Activated CD4-positive, alpha-beta T cell treated with anti-CD3 and anti-CD28 coated beads, Interleukin-2, amount 50 U/mL, for 4 hours (primary cell): ENCODE results near the gene FRMD4A.
"Not testable (repeated sequence)": the region's sequence is repeated elsewhere in the genome, so short reads cannot be mapped to it uniquely, and the experiment has no call there.

Experiments
- DNase-seq, 2 experiments: peaks; one replicate each; pipeline ENCODE4 v3.0.0-alpha.2; 2020

Gene FRMD4A

DNA sequence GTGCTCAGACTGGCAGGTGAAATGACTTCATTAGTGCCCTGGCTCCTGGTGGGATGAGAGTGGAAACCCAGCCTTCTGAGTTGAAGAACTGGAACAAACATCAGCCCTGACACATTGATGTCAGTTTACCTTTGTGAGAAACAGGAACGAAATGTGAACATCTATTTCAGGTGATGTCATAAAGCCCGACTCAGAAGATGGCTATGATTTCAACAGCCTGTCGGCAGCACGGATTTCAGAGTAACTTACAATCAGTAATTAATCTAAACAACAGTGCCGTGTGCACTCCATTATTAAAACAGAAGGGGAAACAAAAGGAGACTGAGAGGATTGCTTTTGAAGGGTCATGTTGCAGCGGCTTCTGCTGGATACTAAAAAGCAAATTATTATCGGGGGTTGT, 243.2 kb downstream of the FRMD4A start:
- DNase-seq = no peak

GRCh38 chr10:14086596-14086995, 244.1 kb downstream of the FRMD4A start:
- DNase-seq = no peak

DNA sequence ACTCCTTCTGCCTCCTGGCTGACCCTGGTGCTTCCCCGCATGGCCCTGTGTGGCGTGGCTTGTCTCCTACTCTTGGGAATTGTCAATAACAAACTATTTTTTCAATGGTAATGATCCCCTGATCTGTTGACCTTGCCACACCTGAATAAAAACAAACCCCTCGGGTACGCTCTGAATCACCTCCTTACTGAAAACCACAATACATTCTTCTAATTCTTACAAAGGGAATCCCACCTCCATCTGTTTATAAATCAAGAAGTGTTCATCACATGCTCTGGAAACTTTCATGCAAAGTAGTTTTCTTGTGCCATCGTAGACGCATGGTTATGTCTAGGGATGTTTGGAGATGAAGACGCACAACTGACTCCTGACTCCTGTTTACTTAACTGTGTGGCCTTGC, 245.8 kb downstream of the FRMD4A start:
- no peak for DNase-seq

- no peak for DNase-seq
These were observed 249.9 kb downstream of the FRMD4A start for GRCh38 chr10:14080795-14081194.

GRCh38 chr10:14077430-14077829, 253.3 kb downstream of the FRMD4A start:
- no peak for DNase-seq

DNA sequence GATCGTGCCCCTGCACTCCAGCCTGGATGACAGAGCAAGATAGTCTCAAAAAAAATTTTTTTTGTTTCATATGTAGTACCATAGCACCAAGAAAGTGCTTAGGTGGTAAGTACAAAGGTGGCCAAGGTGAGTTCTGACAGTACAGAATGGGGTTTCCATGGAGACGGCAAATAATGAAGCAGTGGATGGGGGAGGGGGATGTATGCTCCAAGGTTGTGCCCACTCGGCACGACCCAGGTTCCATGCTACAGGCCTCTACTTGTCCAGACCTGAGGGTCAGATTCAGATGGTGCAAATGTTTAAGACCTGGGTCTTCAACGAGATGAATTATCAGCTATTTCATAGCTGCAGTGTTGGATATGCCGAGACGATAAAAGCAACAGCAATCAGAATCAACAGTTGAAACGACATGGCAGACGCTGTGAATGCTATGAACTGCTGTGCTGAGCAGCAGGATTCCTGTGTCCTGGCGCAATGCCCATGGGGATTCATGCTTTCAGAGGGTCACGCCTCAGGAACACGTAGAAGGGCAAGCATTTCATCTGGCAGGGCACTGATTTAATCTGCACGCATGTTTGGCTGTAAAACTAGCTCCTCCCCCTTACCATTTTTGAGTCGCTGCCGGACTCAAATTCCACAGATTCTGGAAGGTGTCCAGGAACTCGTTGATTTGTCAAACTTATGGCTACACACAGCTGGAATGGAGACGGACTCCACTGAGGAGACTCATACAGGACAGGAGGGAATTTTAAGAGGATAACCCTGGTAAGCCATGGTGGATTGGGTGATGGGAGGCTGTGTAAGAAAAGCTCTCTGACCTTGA, 256.5 kb downstream of the FRMD4A start:
- no peak for DNase-seq

DNA sequence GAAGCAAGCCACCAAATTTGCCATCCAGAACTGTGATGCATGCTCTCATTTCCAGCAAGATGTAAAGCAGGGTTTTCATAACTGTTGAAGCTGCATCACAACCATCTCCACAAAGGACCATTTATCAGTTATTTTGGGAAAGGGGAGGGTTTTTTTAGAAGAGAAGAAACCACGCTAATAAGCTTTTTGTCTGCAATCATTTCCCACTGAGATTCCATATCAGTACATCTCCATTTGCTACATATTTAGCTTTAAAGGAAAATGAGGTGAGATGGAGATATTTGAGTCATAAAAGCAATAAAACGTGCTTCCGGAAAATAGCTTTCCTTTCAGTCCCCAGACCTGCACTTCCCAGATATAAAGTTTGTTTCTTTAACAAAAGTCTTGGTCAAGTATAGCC, 258.2 kb downstream of the FRMD4A start:
- DNase-seq = no peak

DNA sequence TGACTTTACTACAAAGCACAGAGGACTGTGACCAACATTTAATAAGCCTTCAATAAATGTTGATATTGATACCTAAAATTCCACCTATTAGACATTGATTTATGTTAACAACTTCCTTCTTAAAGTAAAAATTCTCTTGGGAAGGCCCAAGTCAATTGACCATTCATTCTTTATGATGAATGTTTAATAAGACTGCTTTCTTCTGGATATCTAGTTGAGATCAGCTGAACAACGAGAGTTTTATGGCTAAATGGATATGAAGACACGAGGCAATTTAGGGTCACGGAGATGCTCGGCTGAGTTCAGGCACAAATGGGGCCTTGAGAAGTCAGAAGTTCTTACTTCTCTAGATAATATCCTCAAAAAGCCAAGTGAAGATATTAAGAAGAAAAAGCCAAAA, 258.8 kb downstream of the FRMD4A start:
- no peak for DNase-seq

GRCh38 chr10:14068601-14069250, 262.0 kb downstream of the FRMD4A start:
- DNase-seq = no peak

GRCh38 chr10:14067638-14068037, 263.1 kb downstream of the FRMD4A start:
- DNase-seq = not testable (repeated sequence)

GRCh38 chr10:14066106-14066505, 264.6 kb downstream of the FRMD4A start:
- DNase-seq = no peak

DNA sequence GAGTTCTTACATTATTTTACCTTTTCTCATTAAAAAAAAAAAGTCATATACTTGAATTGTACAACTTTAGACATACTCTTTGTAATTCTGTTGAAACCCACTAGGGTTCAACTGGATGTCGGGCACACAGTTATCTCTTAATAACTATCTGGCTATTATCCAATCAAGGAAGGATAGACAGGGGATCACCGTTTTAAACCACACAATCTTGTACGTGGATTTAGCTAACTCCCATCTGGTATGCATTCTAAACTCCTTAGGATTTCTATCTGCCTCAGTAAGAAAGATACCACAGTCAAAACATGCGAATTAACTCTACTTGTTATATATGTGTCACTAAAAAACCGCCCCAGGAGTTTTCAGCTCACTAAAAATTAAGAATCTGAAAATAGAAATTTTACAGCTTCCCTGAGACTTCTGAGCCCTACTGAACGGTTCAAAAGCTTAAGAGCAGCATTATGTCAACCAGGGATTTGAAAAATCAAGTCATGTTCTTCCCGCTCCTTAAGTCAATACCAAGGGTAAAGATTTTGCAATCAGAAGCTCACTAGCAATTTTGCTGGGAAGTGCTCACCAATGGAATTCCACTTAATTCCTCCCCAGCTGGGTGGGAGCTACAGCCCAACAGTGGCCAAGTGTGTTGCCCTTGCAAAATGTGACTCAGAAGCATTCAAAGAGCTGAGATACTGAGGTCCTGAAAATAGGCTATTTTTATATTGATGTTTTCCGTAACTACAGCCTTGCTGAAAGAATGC, 267.0 kb downstream of the FRMD4A start:
- no peak for DNase-seq

DNA sequence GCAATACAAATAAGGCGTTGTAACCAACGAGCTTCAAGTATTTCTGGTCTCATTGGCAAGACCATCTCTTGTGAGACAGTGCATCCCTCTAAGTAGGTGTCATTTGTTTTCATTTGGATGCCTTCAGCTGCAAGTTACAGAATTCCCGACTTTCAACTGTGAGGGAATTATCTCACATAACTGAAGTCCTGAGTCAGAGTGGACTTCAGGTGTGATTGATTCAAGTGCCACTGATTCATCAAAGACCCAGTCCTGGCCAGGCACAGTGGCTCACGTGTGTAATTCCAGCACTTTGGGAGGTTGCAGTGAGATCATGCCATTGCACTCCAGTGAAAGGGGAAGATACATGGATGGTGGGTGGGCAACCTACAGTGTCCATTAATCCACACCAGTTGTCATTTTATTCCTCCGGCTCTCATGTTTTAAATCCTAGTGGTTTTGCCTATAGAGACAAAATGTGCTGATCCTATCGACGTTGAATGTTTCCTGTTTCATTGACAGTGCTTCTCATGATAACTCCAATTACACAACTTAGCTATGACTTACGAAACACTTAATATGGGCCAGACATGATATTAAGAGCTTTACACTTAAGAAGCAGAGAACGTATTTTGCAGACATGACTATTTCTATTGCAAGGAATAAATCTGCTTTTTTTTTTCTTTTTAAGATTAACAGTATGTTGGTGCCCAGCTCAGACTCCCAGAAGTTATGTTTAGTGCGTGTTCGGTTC, 268.0 kb downstream of the FRMD4A start:
- no peak for DNase-seq

GRCh38 chr10:14060320-14061070, 270.2 kb downstream of the FRMD4A start:
- DNase-seq = no peak

DNA sequence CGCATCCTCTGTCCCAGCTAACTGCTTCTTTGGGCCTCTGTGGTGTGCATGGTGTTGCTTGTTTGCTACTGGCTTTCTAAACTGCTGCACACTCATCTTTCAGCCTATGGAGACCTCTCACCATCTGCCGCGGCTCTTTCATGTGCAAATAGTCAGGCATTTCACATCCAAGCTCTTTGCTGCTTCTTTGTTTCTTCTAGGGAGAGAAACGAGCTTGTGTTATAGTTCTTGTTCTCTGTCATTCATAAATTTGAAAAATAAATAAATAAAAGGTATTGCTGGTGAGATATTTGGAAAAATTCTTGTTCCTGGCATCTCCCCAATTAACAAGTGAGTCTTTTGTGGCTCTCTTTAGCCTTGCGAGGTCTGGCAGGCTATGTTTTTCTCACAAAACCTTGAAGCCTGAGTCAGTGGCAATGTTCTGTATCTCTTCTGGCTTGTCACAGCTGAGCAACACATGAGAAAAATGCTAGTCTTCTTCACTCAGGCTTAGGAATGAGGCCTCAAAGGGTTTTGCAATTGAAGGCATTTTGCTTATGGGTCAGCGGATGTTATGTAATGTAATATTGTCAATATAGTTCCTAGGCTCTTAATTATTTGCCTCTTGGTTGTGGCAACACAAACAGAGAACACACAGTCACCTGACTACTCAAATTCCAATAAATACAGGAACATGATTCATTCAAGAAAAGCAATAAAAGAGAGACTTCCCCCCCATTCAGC, 274.0 kb downstream of the FRMD4A start:
- DNase-seq = no peak

DNA sequence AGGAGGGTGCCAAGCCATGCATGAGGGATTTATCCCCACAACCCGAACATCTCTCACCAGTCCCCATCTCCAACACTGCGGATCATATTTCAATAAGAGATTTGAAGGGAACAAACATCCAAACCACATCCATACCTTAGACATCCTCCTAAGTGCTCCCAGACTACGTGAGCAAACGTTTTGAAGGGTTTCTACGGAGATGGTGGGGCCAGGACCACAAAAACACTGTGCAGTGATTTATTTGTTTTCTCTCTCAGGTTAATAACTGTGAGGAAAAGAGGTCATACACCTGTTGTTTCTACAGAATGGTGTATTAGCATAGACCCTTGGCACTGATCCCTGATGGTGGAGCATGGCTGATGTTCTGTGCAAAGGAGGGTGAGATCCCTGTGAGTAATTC, 277.8 kb downstream of the FRMD4A start:
- no peak for DNase-seq

DNA sequence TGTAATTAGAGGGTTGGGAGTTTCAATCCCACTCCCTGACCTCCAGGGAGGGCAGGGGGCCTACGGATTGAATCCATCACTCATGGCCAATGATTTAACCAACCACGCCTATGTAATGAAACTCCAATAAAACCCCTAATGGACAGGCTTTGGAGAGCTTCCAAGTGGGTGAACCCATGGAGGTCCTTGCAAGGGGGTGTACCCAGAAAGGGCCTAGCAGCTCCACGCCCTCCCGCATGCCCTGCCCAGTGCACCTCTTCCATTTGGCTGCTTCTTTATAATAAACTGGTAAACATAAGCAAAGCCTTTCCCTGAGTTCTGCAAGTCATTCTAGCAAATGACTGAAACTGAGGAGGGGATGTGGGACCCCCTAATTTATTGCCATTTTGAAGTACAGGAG, 280.1 kb downstream of the FRMD4A start:
- DNase-seq = no peak

GRCh38 chr10:14048930-14049613, 281.7 kb downstream of the FRMD4A start:
- no peak for DNase-seq

DNA sequence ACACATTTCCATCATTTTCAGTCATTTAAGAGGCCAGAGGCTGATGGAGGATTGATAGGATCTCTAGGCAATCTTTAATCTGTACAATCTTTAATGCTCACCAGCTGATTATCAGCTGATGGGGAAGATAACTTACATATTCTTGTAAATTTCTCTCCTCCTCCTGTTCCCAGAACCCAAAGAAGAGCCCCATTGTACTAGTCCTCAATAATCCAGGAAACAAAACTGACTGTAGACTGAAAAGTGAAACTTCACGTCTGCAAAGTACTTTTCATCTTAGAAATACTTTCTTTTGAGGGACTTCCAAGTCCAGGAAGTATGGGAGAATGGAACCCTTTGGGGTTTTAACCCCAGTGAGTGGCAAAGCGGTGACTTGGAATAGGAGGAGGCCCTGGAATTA, 283.3 kb downstream of the FRMD4A start:
- DNase-seq = no peak

DNA sequence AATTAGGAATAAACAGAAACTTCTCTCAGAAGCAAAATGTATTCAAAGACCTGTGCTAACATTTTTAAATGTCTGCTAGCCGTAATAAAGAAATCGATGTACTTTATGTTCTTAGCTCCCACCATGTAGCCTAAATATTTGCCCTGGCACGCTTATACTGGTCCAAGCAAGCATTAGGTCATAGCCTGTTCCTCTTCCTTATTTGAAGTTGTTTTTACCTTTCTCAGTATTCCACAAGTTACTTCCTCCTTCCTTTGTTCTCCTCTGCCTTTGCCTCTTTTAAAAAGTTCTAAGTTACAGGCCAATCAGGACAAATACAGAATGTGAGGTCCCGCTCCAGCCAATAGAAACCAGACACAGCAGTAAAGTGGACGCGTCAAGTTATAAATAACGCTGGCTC, 288.7 kb downstream of the FRMD4A start:
- DNase-seq = not testable (repeated sequence)
